Urinary bladder (tissue), 4 donors: Measurements from ENCODE around the gene FLNC. TPM values are rescaled to one million over a fixed set of nuclear protein-coding genes. Genes with fewer than 3 reads are reported as not detected.

Experiments used
- DNase-seq: peaks from one replicate; pipeline ENCODE4 v3.0.0-alpha.2; 2015; ENCODE audit errors: extremely low spot score
- H3K27ac ChIP-seq: one replicate; pipeline ENCODE4 v1.5.1; 2013; ENCODE audit warnings: low read depth, mild to moderate bottlenecking, moderate library complexity
- H3K36me3 ChIP-seq: one replicate; pipeline ENCODE4 v1.6.1; 2013; ENCODE audit warnings: mild to moderate bottlenecking, moderate library complexity; ENCODE audit not compliant: insufficient read depth
- H3K4me1 ChIP-seq: one replicate; pipeline ENCODE4 v1.6.1; 2013; ENCODE audit warnings: mild to moderate bottlenecking, moderate library complexity; ENCODE audit not compliant: insufficient read depth
- H3K4me3 ChIP-seq: one replicate; pipeline ENCODE4 v1.5.1; 2013; ENCODE audit warnings: low read depth, low read length
- WGBS: extraction: QIAGEN DNeasy Blood & Tissue Kit; methylation state at CpG from one replicate; pipeline ENCODE4 v1.1.7; 2013; 5-methylcytosine and 5-hydroxymethylcytosine counted together
- polyA plus RNA-seq: library from polyadenylated mRNA; stranded (reverse); fragments of 200-250 nt; gene quantifications from one replicate; pipeline ENCODE4 v1.2.3, GENCODE V29; 2013
- total RNA-seq: library from RNA; depleted of rRNA; stranded (reverse); fragments of >200 nt; gene quantifications from one replicate; pipeline ENCODE4 v1.2.3, GENCODE V29; 2014
- donor health status: healthy with polysubstance abuse.
- donor health status: healthy.

Gene FLNC
- total and polyA plus RNA-seq, 2 donors = 136 to 336 TPM

DNA sequence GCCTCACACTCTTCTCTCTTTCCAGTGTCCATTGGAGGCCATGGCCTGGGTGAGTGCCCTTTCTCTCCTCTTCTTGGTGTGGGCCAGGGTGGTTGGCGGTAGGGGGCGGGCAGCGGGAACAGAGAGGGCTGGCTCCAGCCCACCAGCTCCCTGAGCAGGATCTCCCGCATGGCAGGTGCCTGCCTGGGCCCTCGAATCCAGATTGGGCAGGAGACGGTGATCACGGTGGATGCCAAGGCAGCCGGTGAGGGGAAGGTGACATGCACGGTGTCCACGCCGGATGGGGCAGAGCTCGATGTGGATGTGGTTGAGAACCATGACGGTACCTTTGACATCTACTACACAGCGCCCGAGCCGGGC, 18.9 kb downstream of the FLNC start:
- WGBS = 93% methylated on average over 16 of the region's 16 CpGs
- H3K36me3 ChIP-seq = peaks cover 2% of the 10 kb centered on the region
- no peaks in the 10 kb centered on the region for H3K4me1 ChIP-seq
- no peak overlapping the region for H3K27ac ChIP-seq
- no peak overlapping the region for H3K4me3 ChIP-seq
- no peak for DNase-seq

DNA sequence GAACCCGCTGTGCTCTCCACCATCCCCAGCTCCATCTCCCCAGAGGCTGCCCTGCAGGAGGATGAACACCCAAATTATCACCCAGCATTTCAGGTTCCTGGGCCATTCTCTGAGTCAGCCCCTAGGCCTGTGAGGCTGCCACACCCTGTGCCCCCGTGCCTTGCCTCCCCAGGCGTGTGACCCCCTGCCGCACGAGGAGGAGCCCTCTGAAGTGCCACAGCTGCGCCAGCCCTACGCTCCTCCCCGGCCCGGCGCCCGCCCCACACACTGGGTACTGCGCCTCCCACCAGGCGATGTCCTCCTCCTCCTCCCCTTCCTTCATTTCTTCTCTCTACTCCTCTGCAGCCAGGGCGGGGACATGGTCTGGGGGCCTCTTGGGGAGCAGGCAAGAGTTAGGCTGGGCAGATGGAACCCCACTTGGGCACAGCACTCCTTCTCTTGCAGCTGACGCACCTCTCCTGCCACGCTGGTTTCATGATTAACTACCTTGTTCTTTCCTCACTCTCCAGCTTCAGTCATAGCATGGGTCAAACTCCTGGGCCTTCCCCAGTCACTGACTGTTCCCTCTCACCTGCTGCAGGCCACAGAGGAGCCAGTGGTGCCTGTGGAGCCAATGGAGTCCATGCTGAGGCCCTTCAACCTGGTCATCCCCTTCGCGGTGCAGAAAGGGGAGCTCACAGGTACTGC, 19.7 kb downstream of the FLNC start:
- Histone ChIP-seq H3K4me1 (no peaks in the 10 kb centered on the region), H3K27ac (no peak overlapping the region), H3K36me3 (peaks cover 2% of the 10 kb centered on the region), H3K4me3 (no peak overlapping the region)
- DNase-seq = no peak
- WGBS = 90% methylated on average over 18 of the region's 18 CpGs

DNA sequence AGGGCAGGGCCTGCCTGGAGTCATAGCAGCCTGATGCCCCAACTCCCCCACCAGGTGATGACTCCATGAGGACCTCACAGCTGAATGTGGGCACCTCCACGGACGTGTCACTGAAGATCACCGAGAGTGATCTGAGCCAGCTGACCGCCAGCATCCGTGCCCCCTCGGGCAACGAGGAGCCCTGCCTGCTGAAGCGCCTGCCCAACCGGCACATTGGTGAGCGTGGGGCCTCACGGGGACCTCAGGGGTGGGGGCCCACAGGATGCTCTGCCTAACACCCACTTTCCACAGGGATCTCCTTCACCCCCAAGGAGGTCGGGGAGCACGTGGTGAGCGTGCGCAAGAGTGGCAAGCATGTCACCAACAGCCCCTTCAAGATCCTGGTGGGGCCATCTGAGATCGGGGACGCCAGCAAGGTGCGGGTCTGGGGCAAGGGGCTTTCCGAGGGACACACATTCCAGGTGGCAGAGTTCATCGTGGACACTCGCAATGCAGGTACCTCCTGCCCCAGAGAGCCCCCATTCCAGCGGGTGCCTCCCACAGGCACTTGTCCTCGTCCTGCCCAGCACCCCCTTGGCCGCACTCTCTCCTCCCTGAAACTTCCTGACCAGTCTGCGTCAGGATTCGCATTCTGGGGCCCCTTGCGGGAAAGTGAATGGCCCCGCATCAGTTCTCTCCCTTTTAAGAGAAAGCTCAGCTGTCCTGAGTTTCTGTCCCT, 22.5 kb downstream of the FLNC start:
- 89% methylated on average over 28 of the region's 28 CpGs for whole genome bisulfite sequencing
- no peak overlapping the region for H3K27ac ChIP-seq
- peaks cover 2% of the 10 kb centered on the region for H3K36me3 ChIP-seq
- H3K4me3 ChIP-seq = no peak overlapping the region
- no peaks in the 10 kb centered on the region for H3K4me1 ChIP-seq
- DNase-seq = no peak

DNA sequence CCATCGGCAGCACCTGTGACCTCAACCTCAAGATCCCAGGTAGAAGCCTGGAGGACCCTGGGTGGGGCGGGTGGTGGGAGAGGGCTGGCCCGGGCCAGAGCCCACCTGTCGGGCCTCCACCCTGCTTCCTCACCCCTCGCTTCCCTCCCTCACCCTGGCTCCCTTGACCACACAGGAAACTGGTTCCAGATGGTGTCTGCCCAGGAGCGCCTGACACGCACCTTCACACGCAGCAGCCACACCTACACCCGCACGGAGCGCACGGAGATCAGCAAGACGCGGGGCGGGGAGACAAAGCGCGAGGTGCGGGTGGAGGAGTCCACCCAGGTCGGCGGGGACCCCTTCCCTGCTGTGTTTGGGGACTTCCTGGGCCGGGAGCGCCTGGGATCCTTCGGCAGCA, 23.6 kb downstream of the FLNC start:
- WGBS = 87% methylated on average over 23 of the region's 23 CpGs
- Histone ChIP-seq H3K36me3 (peaks cover 2% of the 10 kb centered on the region), H3K4me3 (no peak overlapping the region), H3K27ac (no peak overlapping the region), H3K4me1 (no peaks in the 10 kb centered on the region)
- DNase-seq = no peak

DNA sequence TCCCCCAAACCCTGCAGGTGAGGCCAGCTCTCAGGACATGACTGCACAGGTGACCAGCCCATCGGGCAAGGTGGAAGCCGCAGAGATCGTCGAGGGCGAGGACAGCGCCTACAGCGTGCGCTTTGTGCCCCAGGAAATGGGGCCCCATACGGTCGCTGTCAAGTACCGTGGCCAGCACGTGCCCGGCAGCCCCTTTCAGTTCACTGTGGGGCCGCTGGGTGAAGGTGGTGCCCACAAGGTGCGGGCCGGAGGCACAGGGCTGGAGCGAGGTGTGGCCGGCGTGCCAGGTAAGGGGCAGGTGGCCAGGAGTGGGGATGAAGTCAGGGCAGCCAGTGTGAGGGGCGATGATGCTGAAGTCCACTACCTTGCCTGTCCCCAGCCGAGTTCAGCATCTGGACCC, 24.2 kb downstream of the FLNC start:
- 91% methylated on average over 21 of the region's 21 CpGs for WGBS
- peaks cover 2% of the 10 kb centered on the region for H3K36me3 ChIP-seq
- no peaks in the 10 kb centered on the region for H3K4me1 ChIP-seq
- no peak overlapping the region for H3K4me3 ChIP-seq
- DNase-seq = no peak
- no peak overlapping the region for H3K27ac ChIP-seq

DNA sequence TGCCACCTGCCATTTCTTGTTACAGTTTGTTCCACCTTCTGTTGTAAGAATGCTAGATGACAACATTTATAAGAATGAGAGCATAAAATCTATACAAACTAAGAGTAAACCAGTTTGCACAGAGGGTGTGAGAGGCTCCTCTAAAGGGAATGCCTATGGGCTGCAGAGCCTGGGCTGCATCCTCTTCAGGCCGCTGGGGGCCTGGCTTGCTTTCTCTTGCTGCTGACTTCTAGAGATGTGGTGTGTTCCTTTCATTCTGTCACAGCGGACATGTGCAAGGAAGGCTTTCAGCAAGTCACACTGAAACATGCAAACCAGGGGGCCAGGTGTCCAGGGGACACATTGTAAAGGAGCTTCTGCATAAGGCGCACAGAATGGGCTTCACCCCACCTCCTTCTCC, 25.4 kb downstream of the FLNC start:
- Histone ChIP-seq H3K27ac (no peak overlapping the region), H3K4me3 (no peak overlapping the region), H3K4me1 (no peaks in the 10 kb centered on the region), H3K36me3 (peaks cover 2% of the 10 kb centered on the region)
- no peak for DNase-seq
- WGBS = 86% methylated on average over 3 of the region's 3 CpGs

DNA sequence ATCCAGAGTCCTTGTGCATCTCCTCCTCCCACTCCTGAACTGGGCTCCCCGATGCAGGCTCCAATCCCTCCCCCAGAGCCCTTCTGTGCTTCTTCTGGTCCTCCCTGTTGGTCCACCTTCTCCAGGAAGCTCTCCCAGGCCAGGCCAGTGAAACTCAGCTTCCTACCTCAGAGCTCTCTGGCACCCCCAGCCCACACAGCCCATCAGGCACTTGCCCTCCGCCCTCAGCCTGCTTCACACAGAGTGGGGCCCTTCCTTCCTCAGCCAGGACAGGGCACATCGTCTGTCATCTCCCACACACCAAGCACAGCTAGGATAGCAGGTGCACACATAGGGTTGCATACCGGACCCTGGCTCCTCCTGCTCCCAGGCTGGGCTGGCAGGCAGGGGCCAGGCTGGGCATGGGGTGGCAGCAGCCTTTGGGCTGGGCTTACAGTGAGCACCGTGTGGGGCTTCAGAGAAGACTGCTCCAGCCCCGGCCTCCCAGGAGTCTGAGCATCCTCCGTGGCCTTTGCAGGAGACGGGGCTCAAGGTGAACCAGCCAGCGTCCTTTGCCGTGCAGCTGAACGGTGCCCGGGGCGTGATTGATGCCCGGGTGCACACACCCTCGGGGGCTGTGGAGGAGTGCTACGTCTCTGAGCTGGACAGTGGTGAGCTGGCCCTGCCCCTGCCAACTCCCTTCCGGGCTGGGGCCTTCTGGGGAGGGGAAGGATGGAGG, 26.0 kb downstream of the FLNC start:
- H3K36me3 ChIP-seq = peaks cover 2% of the 10 kb centered on the region
- no peaks in the 10 kb centered on the region for H3K4me1 ChIP-seq
- no peak overlapping the region for H3K4me3 ChIP-seq
- no peak for DNase-seq
- 80% methylated on average over 17 of the region's 17 CpGs for whole genome bisulfite sequencing
- no peak overlapping the region for H3K27ac ChIP-seq

DNA sequence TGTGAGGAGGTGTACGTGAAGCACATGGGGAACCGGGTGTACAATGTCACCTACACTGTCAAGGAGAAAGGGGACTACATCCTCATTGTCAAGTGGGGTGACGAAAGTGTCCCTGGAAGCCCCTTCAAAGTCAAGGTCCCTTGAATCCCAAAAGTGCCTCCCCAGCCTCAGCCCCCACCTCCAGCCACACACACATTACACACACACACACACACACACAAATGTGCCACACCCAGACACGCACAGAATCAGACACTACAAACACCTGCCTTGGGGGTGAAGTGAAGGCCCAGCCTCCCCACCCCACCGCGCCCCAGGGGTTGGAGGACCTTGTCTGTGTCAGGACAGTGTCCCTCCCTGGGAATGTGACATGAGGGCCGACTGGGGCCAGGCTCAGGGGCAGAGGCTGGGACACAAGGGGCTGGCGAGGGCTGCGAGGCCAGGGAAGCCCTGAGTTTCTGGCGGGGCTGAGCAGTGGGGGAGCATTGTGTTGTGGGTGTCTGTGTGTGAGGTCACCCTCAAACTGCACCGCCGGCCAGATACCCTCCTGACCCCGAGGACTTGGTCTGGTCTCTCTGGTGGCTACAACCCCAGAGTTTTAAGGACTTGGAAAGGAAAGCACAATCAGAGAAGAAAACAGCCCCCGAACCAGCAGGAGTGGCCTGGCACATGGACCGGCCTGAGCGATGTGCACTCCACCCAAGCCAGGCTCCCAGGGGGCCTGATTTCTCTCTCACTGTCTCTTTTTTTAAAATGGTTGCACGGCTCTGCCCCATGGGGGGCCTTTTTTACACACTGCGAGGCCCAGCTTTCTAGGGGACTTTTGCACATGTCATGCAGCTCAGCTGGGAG, 28.4 kb downstream of the FLNC start:
- no peak for DNase-seq
- no peaks in the 10 kb centered on the region for H3K4me1 ChIP-seq
- H3K4me3 ChIP-seq = no peak overlapping the region
- WGBS = 57% methylated on average over 18 of the region's 18 CpGs
- no peak overlapping the region for H3K27ac ChIP-seq
- H3K36me3 ChIP-seq = no peaks in the 10 kb centered on the region

DNA sequence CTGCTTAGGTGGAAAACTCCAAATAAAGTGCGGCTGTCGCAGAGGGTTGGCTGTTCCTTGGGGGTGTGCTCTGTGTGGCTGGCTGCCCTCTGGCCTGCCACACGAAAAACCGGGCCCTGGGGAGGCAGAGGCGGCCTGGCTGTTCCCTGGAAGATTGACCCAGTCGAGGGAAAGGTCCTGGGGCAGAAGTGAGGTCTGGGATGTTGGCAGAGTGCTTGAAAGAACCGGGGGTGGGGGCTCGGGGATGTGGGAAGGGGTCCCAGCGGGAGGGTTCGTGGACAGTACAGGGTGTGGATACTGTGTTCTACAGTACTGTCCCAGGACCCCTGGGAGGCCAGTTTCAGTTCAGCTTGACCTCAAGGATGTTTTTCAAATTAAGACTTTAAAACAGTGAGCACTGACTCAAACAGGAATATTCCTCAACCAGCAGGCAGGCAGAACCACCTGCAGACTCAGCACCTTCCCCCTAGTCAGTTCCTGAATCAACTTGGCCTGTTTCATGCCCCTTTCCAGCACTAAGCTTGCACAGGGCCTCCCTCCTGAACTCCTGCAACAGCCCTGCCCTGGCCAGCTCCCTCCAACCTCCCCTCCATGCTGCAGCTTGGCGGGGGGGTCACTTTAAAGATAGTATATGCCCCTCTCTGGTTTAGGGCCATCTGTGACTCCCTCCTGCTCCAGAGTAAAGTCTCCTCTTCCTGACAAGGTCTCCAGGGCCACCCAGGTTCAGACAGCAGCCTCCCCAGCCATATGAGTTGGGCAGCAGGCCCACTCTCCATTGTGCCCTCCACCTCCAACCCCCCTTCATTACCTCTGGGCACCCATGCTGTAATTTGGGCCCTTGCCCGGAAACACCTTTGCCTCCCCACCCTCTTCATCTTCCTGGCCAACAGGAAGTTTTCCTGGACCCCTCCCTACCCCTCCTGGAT, 29.3 kb downstream of the FLNC start:
- no peak overlapping the region for H3K27ac ChIP-seq
- no peak for DNase-seq
- 52% methylated on average over 12 of the region's 12 CpGs for WGBS
- no peaks in the 10 kb centered on the region for H3K36me3 ChIP-seq
- no peak overlapping the region for H3K4me3 ChIP-seq
- H3K4me1 ChIP-seq = no peaks in the 10 kb centered on the region

DNA sequence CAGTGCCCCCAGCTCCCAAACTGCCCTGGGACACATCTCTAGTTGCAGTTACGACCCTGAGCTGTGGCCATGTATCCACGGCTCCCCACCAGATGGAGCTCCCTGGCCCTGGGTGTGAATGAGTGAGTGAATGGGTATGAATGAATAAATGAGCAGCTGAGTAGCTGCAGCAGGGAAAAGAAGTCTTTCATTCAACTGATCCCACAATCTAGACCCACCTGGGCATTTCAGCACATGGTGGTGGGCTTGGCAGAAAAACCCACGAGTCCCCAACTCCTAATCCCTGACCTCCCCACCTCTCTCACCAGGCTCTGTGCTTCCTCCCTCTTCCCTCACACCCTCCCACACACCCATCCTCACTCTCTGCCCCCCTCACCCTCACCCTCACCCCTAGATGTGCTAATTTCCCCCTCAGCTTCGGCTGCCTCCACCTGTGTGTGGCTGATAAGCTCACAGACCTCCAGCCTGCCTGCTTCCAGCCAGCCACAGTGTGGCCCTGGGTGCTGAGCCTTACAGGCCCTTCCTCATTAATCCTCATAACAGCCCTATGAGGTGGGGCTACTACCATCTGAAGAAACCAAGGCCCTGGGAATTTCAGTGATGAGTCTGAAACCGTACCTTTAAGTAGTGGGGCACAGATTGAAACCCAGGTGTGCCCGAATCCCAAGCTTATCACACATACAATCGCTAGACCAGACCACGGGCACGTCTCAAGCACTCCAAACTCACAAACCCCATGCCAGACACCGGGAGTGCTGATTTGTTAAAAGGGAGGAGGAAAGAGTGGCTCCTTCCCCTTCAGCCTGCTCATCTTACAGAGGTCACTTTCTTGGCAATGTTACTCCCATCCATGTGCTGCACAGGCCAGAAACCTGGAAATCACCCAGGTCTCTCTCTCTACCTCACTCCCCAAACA, 30.2 kb downstream of the FLNC start:
- DNase-seq = no peak
- Histone ChIP-seq H3K36me3 (no peaks in the 10 kb centered on the region), H3K4me1 (no peaks in the 10 kb centered on the region), H3K4me3 (no peak overlapping the region), H3K27ac (no peak overlapping the region)
- 32% methylated on average over 10 of the region's 10 CpGs for WGBS

DNA sequence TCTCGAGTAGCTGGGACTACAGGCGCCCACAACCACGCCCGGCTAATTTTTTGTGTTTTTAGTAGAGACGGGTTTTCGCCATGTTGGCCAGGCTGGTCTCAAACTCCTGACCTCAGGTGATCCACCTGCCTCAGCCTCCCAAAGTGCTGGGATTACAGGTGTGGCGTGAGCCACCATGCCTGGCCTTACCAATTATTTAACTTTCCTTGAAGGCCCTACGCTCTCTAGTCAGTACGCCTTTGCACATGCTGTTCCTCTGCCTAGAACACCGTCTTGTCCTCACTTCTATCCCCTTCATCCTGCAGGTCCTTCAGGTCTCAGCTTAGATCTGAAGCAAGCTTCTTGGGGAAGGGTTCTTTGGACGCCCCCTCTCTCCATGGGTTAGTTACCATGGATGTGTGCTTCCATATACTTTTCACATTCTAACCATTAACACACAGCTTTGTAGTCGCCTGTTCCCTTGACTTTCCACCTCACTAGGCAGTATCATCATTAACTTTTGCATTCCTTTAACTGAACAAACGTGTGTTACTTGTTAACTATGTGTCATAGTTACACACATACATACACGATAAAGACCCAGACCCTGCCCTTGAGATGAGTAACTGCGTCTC, 31.9 kb downstream of the FLNC start:
- no peak overlapping the region for H3K27ac ChIP-seq
- no peak for DNase-seq
- H3K4me1 ChIP-seq = no peaks in the 10 kb centered on the region
- no peaks in the 10 kb centered on the region for H3K36me3 ChIP-seq
- 71% methylated on average over 15 of the region's 15 CpGs for WGBS
- H3K4me3 ChIP-seq = no peak overlapping the region
